ENCODE measurements around the gene EBF3. TPM values are rescaled to one million over a fixed set of nuclear protein-coding genes. Genes with fewer than 3 reads are reported as not detected.

The EBF3 gene
- total RNA-seq, 2 donors from 2014 or later: 0.12 to 0.80 TPM

DNA sequence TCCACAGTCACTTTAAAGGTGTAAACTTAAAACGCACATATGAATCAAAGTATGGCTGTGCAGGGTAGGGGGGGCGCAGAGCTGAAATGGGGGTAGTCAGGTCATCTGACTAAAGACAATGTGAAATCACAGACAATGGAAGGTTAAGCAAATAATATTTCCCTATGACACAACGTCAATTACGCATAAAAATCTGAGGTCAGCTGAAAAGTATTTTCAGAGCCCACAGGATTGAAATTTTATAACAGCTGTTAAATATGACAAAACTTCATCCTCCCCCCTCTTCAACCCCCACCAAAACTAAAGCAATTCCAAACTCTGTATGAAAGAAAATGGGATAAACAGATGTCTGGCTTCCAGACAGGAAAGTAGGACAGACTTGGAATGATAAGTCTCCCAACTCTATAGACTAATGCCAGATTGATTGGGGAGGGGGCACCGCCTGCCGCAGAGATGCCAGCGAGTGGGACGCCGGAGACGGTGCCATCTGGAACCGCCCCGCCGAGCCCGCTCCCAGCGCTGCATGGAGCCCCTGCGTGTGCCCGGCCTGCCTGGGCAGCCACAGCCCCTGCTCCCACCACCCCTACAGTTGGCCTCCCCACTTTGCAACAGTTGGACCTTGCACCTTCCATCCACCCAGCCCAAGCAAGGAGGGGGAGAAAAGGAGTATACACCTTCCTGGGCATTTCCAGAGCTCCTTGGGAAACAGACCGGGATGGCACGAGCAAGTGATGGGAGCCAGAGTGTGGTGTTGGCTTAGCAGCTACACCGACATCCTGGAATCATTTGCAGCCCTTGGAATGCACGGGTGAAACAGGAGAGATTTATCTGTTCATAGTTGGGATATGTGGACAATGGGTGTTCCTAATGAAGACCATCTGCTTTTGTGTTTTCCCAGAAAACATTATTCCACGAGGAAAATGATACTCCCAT, 10.7 kb downstream of the EBF3 start:
- no peak for DNase-seq
- intact Hi-C loops (cut with DNase I): no loop called here
- TF ChIP-seq, protein P1, sequence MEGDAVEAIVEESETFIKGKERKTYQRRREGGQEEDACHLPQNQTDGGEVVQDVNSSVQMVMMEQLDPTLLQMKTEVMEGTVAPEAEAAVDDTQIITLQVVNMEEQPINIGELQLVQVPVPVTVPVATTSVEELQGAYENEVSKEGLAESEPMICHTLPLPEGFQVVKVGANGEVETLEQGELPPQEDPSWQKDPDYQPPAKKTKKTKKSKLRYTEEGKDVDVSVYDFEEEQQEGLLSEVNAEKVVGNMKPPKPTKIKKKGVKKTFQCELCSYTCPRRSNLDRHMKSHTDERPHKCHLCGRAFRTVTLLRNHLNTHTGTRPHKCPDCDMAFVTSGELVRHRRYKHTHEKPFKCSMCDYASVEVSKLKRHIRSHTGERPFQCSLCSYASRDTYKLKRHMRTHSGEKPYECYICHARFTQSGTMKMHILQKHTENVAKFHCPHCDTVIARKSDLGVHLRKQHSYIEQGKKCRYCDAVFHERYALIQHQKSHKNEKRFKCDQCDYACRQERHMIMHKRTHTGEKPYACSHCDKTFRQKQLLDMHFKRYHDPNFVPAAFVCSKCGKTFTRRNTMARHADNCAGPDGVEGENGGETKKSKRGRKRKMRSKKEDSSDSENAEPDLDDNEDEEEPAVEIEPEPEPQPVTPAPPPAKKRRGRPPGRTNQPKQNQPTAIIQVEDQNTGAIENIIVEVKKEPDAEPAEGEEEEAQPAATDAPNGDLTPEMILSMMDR (IDR thresholded peaks at IDR 0.05): no peak
- Histone ChIP-seq H3K27me3 (peaks cover 31% of the 10 kb centered on the region), H3K27ac (no peak overlapping the region), H3K9ac (ENCODE audit: low read depth in 2 of 2, low read length in 2 of 2) (no peak overlapping the region), H3K36me3 (no peaks in the 10 kb centered on the region), H3K4me3 (no peak overlapping the region), H3K9me3 (no peaks in the 10 kb centered on the region), H3K4me1 (no peaks in the 10 kb centered on the region)

- no peaks in the 10 kb centered on the region for H3K36me3 ChIP-seq
- intact Hi-C loops (cut with DNase I): no loop called here
- H3K4me3 ChIP-seq: no peak overlapping the region
- TF ChIP-seq, protein P1 (IDR thresholded peaks at IDR 0.05): no peak
- H3K4me1 ChIP-seq: no peaks in the 10 kb centered on the region
- no peak overlapping the region for H3K9ac ChIP-seq (ENCODE audit: low read depth in 2 of 2, low read length in 2 of 2)
- H3K27me3 ChIP-seq: peaks cover 22% of the 10 kb centered on the region
- H3K27ac ChIP-seq: no peak overlapping the region
- DNase-seq: no peak
- H3K9me3 ChIP-seq: no peaks in the 10 kb centered on the region
Observed at GRCh38 chr10:129952378-129953118, 11.5 kb downstream of the EBF3 start.

- Histone ChIP-seq H3K9me3 (no peaks in the 10 kb centered on the region), H3K27me3 (peaks cover 16% of the 10 kb centered on the region), H3K36me3 (no peaks in the 10 kb centered on the region), H3K4me1 (no peaks in the 10 kb centered on the region), H3K27ac (no peak overlapping the region), H3K4me3 (no peak overlapping the region), H3K9ac (ENCODE audit: low read depth in 2 of 2, low read length in 2 of 2) (no peak overlapping the region)
- TF ChIP-seq, protein P1 (IDR thresholded peaks at IDR 0.05): no peak
- intact Hi-C loops (cut with DNase I): no loop called here
- no peak for DNase-seq
Observed at GRCh38 chr10:129951970-129952265, 12.2 kb downstream of the EBF3 start.

DNA sequence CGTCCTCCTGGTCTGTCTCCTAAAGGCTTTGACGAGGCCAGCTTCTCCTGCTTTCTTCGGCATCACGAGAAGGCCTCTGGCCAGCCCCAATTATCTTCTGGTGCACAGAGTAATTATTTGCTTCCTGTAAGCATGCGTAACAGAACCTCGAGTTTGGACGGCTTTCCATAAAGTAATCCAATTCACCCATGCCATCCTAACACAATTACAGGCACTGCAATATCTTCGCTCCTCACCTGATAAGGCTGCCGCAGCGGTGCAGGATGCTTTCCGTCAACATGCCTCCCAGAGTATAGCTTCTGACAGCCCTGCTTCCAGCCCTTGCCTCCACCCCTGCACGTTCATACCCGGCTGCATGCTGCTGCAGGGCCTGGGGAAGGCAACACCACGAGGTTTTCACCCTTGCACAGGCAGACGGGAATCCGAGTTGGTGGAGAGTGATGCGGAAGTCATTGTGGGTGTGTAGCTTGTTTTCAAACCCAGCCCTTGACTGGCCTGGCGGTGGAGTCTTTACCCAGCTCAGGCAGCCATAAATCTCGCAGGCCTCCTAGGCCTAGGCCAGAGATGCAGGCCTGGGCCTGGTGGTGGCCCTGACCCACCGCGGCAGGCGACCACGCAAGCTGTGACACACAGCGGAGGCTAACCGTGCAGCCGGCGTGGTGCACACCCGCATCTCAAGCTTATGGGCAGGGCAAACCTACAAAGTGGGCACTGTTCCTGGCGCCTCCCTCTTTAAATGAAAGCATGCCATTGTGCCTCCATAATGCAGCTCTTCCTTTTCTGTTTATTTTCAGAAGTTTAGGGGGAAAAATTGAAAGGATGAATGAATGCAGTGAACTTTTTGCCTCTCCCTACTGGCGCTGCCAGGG, 12.7 kb downstream of the EBF3 start:
- Histone ChIP-seq H3K4me3 (no peak overlapping the region), H3K9me3 (no peaks in the 10 kb centered on the region), H3K9ac (ENCODE audit: low read depth in 2 of 2, low read length in 2 of 2) (no peak overlapping the region), H3K27me3 (peaks cover 10% of the 10 kb centered on the region), H3K27ac (no peak overlapping the region), H3K4me1 (no peaks in the 10 kb centered on the region), H3K36me3 (no peaks in the 10 kb centered on the region)
- TF ChIP-seq, protein P1 (IDR thresholded peaks at IDR 0.05): no peak
- no peak for DNase-seq
- intact Hi-C loops (cut with DNase I): no loop called here

DNA sequence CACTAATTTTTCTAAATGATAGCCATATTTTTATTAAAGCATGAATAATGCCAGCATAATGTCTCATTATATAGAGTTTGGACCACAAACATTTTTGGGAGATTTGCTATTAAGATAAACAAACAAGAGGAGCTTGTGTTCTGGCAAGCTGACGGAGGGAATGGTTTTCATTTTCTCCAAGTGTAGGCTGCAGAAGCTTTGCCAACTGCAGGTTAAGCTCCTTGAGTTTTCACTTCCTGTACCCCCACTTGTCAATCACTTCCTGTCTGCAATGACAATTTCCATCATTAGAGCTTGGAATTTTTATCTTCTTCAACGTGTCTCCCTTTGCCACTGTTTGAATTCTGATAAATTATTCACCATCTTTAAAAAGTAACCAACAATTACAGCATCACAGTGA, 13.4 kb downstream of the EBF3 start:
- H3K9me3 ChIP-seq: no peaks in the 10 kb centered on the region
- intact Hi-C loops (cut with DNase I): no loop called here
- no peak for DNase-seq
- H3K36me3 ChIP-seq: no peaks in the 10 kb centered on the region
- TF ChIP-seq, protein P1 (IDR thresholded peaks at IDR 0.05): no peak
- H3K27me3 ChIP-seq: peaks cover 8% of the 10 kb centered on the region
- no peaks in the 10 kb centered on the region for H3K4me1 ChIP-seq
- H3K9ac ChIP-seq (ENCODE audit: low read depth in 2 of 2, low read length in 2 of 2): no peak overlapping the region
- no peak overlapping the region for H3K27ac ChIP-seq
- H3K4me3 ChIP-seq: no peak overlapping the region

All from colonic mucosa (tissue), 4 donors.